ENCODE measurements around the gene RAD9B. TPM values are rescaled to one million over a fixed set of nuclear protein-coding genes. Genes with fewer than 3 reads are reported as not detected.

RAD9B gene
- total and polyA plus RNA-seq, 2 of the 4 experiments (the other 2 are of a cell fraction) = 0.09 to 0.18 TPM

DNA sequence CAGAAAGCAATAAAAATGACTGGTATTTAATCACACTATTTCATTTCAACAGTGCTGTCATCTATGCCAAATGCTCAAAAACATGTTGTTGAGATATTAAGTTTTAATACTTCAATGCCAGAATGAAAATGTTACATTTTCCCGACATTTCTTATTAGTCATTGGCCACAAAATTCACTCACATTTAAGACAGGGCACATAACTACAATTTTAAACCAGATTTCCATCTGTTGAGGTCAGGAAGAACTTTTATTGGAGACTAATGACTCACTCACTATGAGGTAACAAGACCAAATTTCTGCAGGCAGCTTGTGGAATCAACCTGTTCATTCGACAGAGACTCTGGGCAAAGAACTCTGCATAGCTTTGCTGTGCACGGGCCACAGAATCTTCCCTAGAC, 44.2 kb downstream of the RAD9B start:
- H3K27me3 ChIP-seq (ENCODE audit: control insufficient read depth, insufficient read depth, low read length) = no peaks in the 10 kb centered on the region
- no peak overlapping the region for H2AK9ac ChIP-seq (replicated peaks; ENCODE audit: low read depth, low read length, poor library complexity)
- no peak overlapping the region for H4K91ac ChIP-seq (ENCODE audit: insufficient read depth, low read depth, low read length)
- H3K18ac ChIP-seq (ENCODE audit: low read depth, low read length) = no peak overlapping the region
- intact Hi-C loops (cut with micrococcal nuclease) (loop anchor here (5.0 kb wide), 1 partner anchor 36 kb away; the partner anchor contains the start of gene PPTC7), dilution Hi-C loops (cut with HindIII; ENCODE audit: low sequenced_read_pairs, unreplicated experiment) (no loop called here), in situ Hi-C loops (cut with MboI; ENCODE audit: low sequenced_read_pairs) (no loop called here)
- DNase-seq (peak; percentile 94), ATAC-seq (ENCODE audit: low read depth) (peak; percentile 56)
- H3K36me3 ChIP-seq (ENCODE audit: control insufficient read depth, insufficient read depth, low read length) = no peaks in the 10 kb centered on the region; the same call in none of the 2 replicates
- H3K27ac ChIP-seq (ENCODE audit: insufficient read depth, low read length) = no peak overlapping the region
- H3K9ac ChIP-seq (ENCODE audit: low read depth, low read length) = no peak overlapping the region
- H3K4ac ChIP-seq (ENCODE audit: low read depth, low read length) = no peak overlapping the region
- no peak overlapping the region for H2AFZ ChIP-seq (replicated peaks; ENCODE audit: low read length, poor library complexity)
- peaks cover 20% of the 10 kb centered on the region for H3K4me1 ChIP-seq (ENCODE audit: control insufficient read depth, insufficient read depth, low read length)
- peaks cover 19% of the 10 kb centered on the region for H3K9me1 ChIP-seq (ENCODE audit: insufficient read depth, low read length)
- peak overlapping the region; percentile 43; the same call in 1 of the 2 replicates for H2BK20ac ChIP-seq (ENCODE audit: low read depth, low read length)
- no peak overlapping the region for H3K4me3 ChIP-seq (ENCODE audit: insufficient read depth, low read depth, low read length)
- H3K9me3 ChIP-seq (ENCODE audit: control insufficient read depth, insufficient read depth, low read length) = no peaks in the 10 kb centered on the region
- ChIA-PET CTCF (no interaction called here), POLR2A (ENCODE audit: unreplicated experiment) (no interaction called here)
- H3K56ac ChIP-seq (ENCODE audit: extremely low read depth, insufficient read depth, low read length) = no peak overlapping the region
- H3K79me1 ChIP-seq (ENCODE audit: low read depth in 1 of 2, low read length in 2 of 2) = peaks cover 13 to 59% of the 10 kb centered on the region in 2 experiments
- peaks cover 24% of the 10 kb centered on the region for H4K20me1 ChIP-seq (ENCODE audit: insufficient read depth, low read length)
- 0% methylated on average over 1 of the region's 3 CpGs; no CpG with 5 or more reads in 1 of the 2 experiments for WGBS, 2 experiments (ENCODE audit: extremely low coverage in 2 of 2, insufficient read length in 1 of 2)
- H3K4me2 ChIP-seq (ENCODE audit: low read depth, low read length) = peak overlapping the region; percentile 14; the same call in 1 of the 2 replicates
- TF ChIP-seq BHLHE40 (IDR thresholded peaks at IDR 0.05; ENCODE audit: low read depth, low read length) = 0 out of 2 replicates have a peak, but pooled peaks have one; percentile 27
- no peak for TF ChIP-seq RAD21 (IDR thresholded peaks at IDR 0.05; ENCODE audit: low read length)
- TF ChIP-seq MXI1 (IDR thresholded peaks at IDR 0.05; ENCODE audit: borderline replicate concordance, low read depth, low read length) = no peak
- TF ChIP-seq CEBPB (IDR thresholded peaks at IDR 0.05; ENCODE audit: low read depth, low read length) = peak; percentile 76
- peak; percentile 79 for TF ChIP-seq FOS (IDR thresholded peaks at IDR 0.05; ENCODE audit: low read depth, low read length)
- no peak overlapping the region for H3K14ac ChIP-seq (replicated peaks; ENCODE audit: low read depth, low read length)
- H4K5ac ChIP-seq (ENCODE audit: low read depth, low read length) = no peak overlapping the region
- no peak overlapping the region for H4K8ac ChIP-seq (ENCODE audit: low read depth in 2 of 2, low read length in 2 of 2)
- H3K23ac ChIP-seq (ENCODE audit: low read depth, low read length) = no peak overlapping the region
- no TSS peak for BruUV-seq (replicated peaks)
- H2BK15ac ChIP-seq (ENCODE audit: low read depth, low read length) = no peak overlapping the region; the same call in 2 of the 3 replicates
- no peak overlapping the region for H2AK5ac ChIP-seq (ENCODE audit: low read depth, low read length)
- H2BK120ac ChIP-seq (ENCODE audit: low read depth, low read length) = no peak overlapping the region
- peak overlapping the region; percentile 82 for H2BK5ac ChIP-seq (ENCODE audit: low read depth, low read length, poor library complexity, severe bottlenecking)

Measured in IMR-90 (cell line).